H1 (cell line): ENCODE results near the gene CTNNA3. TPM values are rescaled to one million over a fixed set of nuclear protein-coding genes. Genes with fewer than 3 reads are reported as not detected.

Experiments used
- CTCF ChIA-PET: fragments of 300-600 bp; sonication (Branson Sonifier 250); formaldehyde crosslinking; loops from one replicate; lab custom pipeline; 2021; ENCODE audit not compliant: partially characterized antibody; lab: Charles Lee
- POLR2A ChIA-PET: fragments of 300-600 bp; sonication (Branson Sonifier 250); formaldehyde crosslinking; loops from one replicate; lab custom pipeline; 2021; ENCODE audit warnings: inconsistent platforms; ENCODE audit not compliant: partially characterized antibody; lab: Charles Lee
- DNase-seq, 2 experiments: peaks; one replicate each; pipeline versions ENCODE4 v3.0.0 to v3.0.0-alpha.2; 2010 to 2022; ENCODE audit warnings: low spot score in 2 of 2, low read depth in 1 of 2, mixed read lengths in 1 of 2
- FAIRE-seq: peaks from 2 replicates; lab custom pipeline; 2011; peaks lifted over from hg19 to GRCh38; lab: Jason Lieb, UNC
- H2AFZ ChIP-seq: 2 replicates; pipeline ENCODE4 v1.8.1; 2012; ENCODE audit warnings: low read length, inconsistent platforms
- H2AK5ac ChIP-seq: 2 replicates; pipeline ENCODE4 v1.6.1; 2013; ENCODE audit warnings: low read depth, low read length
- H2BK120ac ChIP-seq: replicated peaks from 2 replicates; pipeline ENCODE3; 2013; ENCODE audit warnings: low read depth, low read length, inconsistent platforms
- H2BK12ac ChIP-seq: 2 replicates; pipeline ENCODE4 v1.6.1; 2013; ENCODE audit warnings: low read depth, low read length
- H2BK15ac ChIP-seq: 2 replicates; pipeline ENCODE4 v1.6.1; 2013; ENCODE audit warnings: low read length
- H2BK20ac ChIP-seq: 2 replicates; pipeline ENCODE4 v1.6.1; 2013; ENCODE audit warnings: low read length
- H2BK5ac ChIP-seq: 2 replicates; pipeline ENCODE4 v1.6.1; 2013; ENCODE audit warnings: low read depth, low read length
- H3K14ac ChIP-seq: 2 replicates; pipeline ENCODE4 v1.6.1; 2013; ENCODE audit warnings: inconsistent platforms; ENCODE audit not compliant: insufficient read length
- H3K18ac ChIP-seq: 2 replicates; pipeline ENCODE4 v1.6.1; 2013; ENCODE audit warnings: low read length; ENCODE audit errors: extremely low read depth
- H3K23ac ChIP-seq: 2 replicates; pipeline ENCODE4 v1.6.1; 2013; ENCODE audit warnings: inconsistent platforms; ENCODE audit not compliant: insufficient read length
- H3K23me2 ChIP-seq: 2 replicates; pipeline ENCODE4 v1.6.1; 2013; ENCODE audit warnings: low read depth, low read length
- H3K27ac ChIP-seq: 2 replicates; pipeline ENCODE4 v1.6.1; 2011; ENCODE audit warnings: low read depth, low read length, inconsistent platforms
- H3K27me3 ChIP-seq, 4 experiments: replicated peaks in 1 of 4; 1 replicate in 1 of 4; 2 replicates in 3 of 4; pipeline versions ENCODE4 v1.6.1 to v1.8.1; 2011 to 2013; ENCODE audit warnings: low read length in 3 of 4, mild to moderate bottlenecking in 3 of 4, inconsistent platforms in 2 of 4, mixed read lengths in 2 of 4, moderate library complexity in 1 of 4; ENCODE audit not compliant: control insufficient read depth in 3 of 4, insufficient read depth in 3 of 4; ENCODE audit errors: extremely low read depth in 1 of 4
- H3K36me3 ChIP-seq, 4 experiments: 2 replicates each; pipeline versions ENCODE4 v1.6.1 to v1.8.1; 2011 to 2013; ENCODE audit warnings: mild to moderate bottlenecking in 4 of 4, low read length in 3 of 4, moderate library complexity in 2 of 4, control low read depth in 1 of 4, inconsistent platforms in 1 of 4; ENCODE audit not compliant: insufficient read depth in 4 of 4, control insufficient read depth in 2 of 4
- H3K4ac ChIP-seq: replicated peaks from 2 replicates; pipeline ENCODE3; 2013; ENCODE audit warnings: low read length, low read depth, mixed read lengths, inconsistent platforms; ENCODE audit not compliant: insufficient read length
- H3K4me1 ChIP-seq, 4 experiments: replicated peaks in 1 of 4; 1 replicate in 1 of 4; 2 replicates in 3 of 4; pipeline versions ENCODE4 v1.6.1 to v1.8.1; 2011 to 2013; ENCODE audit warnings: low read length in 3 of 4, inconsistent platforms in 2 of 4, mixed read lengths in 1 of 4; ENCODE audit not compliant: insufficient read depth in 4 of 4, control insufficient read depth in 3 of 4
- H3K4me2 ChIP-seq, 2 experiments: 2 replicates each; pipeline versions ENCODE4 v1.6.1 to v1.8.1; 2011 to 2013; ENCODE audit warnings: low read depth in 2 of 2, low read length in 2 of 2, control low read depth in 1 of 2, inconsistent platforms in 1 of 2, mild to moderate bottlenecking in 1 of 2; ENCODE audit not compliant: insufficient read depth in 1 of 2
- H3K4me3 ChIP-seq, 4 experiments: fragments of 200-600, 300-600 bp in 1 of 4; sonication (generic), shearing (Covaris generic), sonication (Bioruptor Twin) in 1 of 4; 2 replicates each; pipeline versions ENCODE4 v1.5.1 to v1.8.1; 2011 to 2016; ENCODE audit warnings: low read length in 4 of 4, low read depth in 3 of 4, control low read depth in 2 of 4, inconsistent platforms in 2 of 4, mild to moderate bottlenecking in 2 of 4, mixed read lengths in 1 of 4, moderate library complexity in 1 of 4; ENCODE audit not compliant: insufficient read depth in 2 of 4; ENCODE audit errors: extremely low read depth in 1 of 4
- H3K56ac ChIP-seq: replicated peaks from 2 replicates; pipeline ENCODE3; 2013; ENCODE audit warnings: low read depth, mild to moderate bottlenecking, mixed read lengths, low read length, inconsistent platforms; ENCODE audit not compliant: insufficient read length
- H3K79me1 ChIP-seq: 2 replicates; pipeline ENCODE4 v1.6.1; 2013; ENCODE audit warnings: low read depth, low read length, control low read depth
- H3K79me2 ChIP-seq, 2 experiments: 2 replicates each; pipeline versions ENCODE4 v1.6.1 to v1.8.1; 2012 to 2013; ENCODE audit warnings: low read length in 2 of 2, mild to moderate bottlenecking in 2 of 2, inconsistent platforms in 1 of 2; ENCODE audit not compliant: insufficient read depth in 2 of 2, control insufficient read depth in 1 of 2
- H3K9ac ChIP-seq, 4 experiments: replicated peaks in 1 of 4; 1 replicate in 1 of 4; 2 replicates in 3 of 4; pipeline versions ENCODE4 v1.6.1 to v1.8.1; 2011 to 2013; ENCODE audit warnings: low read depth in 3 of 4, low read length in 3 of 4, control low read depth in 2 of 4, mild to moderate bottlenecking in 2 of 4, moderate library complexity in 2 of 4, inconsistent platforms in 1 of 4; ENCODE audit errors: extremely low read depth in 1 of 4
- H3K9me3 ChIP-seq, 2 experiments: 2 replicates each; pipeline versions ENCODE4 v1.6.1 to v1.8.1; 2012 to 2013; ENCODE audit warnings: mild to moderate bottlenecking in 2 of 2, moderate library complexity in 2 of 2, control low read depth in 1 of 2, inconsistent platforms in 1 of 2, low read depth in 1 of 2, low read length in 1 of 2, mixed read lengths in 1 of 2; ENCODE audit not compliant: insufficient read depth in 2 of 2
- H4K20me1 ChIP-seq, 2 experiments: replicated peaks in 1 of 2; 2 replicates each; pipeline versions ENCODE3 to v1.8.1; 2011 to 2013; ENCODE audit warnings: inconsistent platforms in 2 of 2, low read length in 2 of 2, mild to moderate bottlenecking in 1 of 2; ENCODE audit not compliant: insufficient read depth in 2 of 2, control insufficient read depth in 1 of 2
- H4K5ac ChIP-seq: 2 replicates; pipeline ENCODE4 v1.6.1; 2013; ENCODE audit warnings: low read length, low read depth, mixed read lengths, inconsistent platforms; ENCODE audit not compliant: insufficient read length
- H4K8ac ChIP-seq: 2 replicates; pipeline ENCODE4 v1.8.0; 2013; ENCODE audit warnings: mild to moderate bottlenecking, moderate library complexity, low read length, inconsistent platforms; ENCODE audit not compliant: insufficient read depth; ENCODE audit errors: extremely low read depth
- H4K91ac ChIP-seq: replicated peaks from 2 replicates; pipeline ENCODE3; 2013; ENCODE audit warnings: low read length, mixed read lengths, inconsistent platforms; ENCODE audit not compliant: insufficient read length
- EGR1 ChIP-seq: IDR thresholded peaks from 2 replicates; pipeline ENCODE4 v1.6.1; 2011; ENCODE audit warnings: low read depth, low read length, borderline replicate concordance
- KDM5A ChIP-seq: fragments of 200-600 bp; IDR thresholded peaks from 2 replicates; pipeline ENCODE4 v1.7.1; 2012; ENCODE audit warnings: mild to moderate bottlenecking, low read length, inconsistent platforms, mixed read lengths
- YY1 ChIP-seq: IDR thresholded peaks from 2 replicates; pipeline ENCODE4 v1.6.1; 2011; ENCODE audit warnings: low read depth, mild to moderate bottlenecking, low read length
- WGBS, 2 experiments: shearing (Covaris generic) in 1 of 2; methylation state at CpG; one replicate each; pipeline versions ENCODE4 v1.1.6 to v1.1.7; 2013 to 2015; ENCODE audit warnings: low lambda C conversion rate in 2 of 2, mixed read lengths in 2 of 2, inconsistent platforms in 1 of 2, low coverage in 1 of 2, missing lambda C conversion rate in 1 of 2; ENCODE audit not compliant: insufficient replicate concordance in 2 of 2, insufficient coverage in 1 of 2, insufficient read length in 1 of 2; ENCODE audit errors: extremely low coverage in 1 of 2, missing lambda C conversion rate in 1 of 2; 5-methylcytosine and 5-hydroxymethylcytosine counted together
- polyA plus RNA-seq, 7 experiments: library from polyadenylated mRNA; depleted of rRNA in 3 of 7; stranded (reverse) in 5 of 7; unstranded in 2 of 7; fragments of >200 nt in 5 of 7; fragments of 200-250 nt in 2 of 7; gene quantifications; 1 replicate in 5 of 7; 2 replicates in 1 of 7; 4 replicates in 1 of 7; pipeline versions ENCODE4 v1.2.1 to v1.2.3, GENCODE V29; 2011 to 2013; ENCODE audit warnings: missing spikeins in 2 of 7, mixed read lengths in 2 of 7
- total RNA-seq: library from RNA; stranded (reverse); fragmentation: NEBNext Ultra II Directional; extraction: Animal tissue kit (Norgen Biotek cat#: 25700); gene quantifications from 2 replicates; pipeline ENCODE4 v1.2.1, GENCODE V29; 2021

The CTNNA3 gene
- total and polyA plus RNA-seq, 2 of the 8 experiments (the other 6 are each of a cell fraction or from before 2014, with no cell fraction given): 1.3 to 1.5 TPM

- CTCF ChIA-PET: interaction anchor here (0.6 to 1.2 kb wide), 2 partner anchors 12 to 122 kb away, joined by 3 read pairs; no protein-coding TSS in a partner anchor
- 100% methylated on average over 1 of the region's 1 CpG; no CpG with 5 or more reads in 1 of the 2 experiments for WGBS, 2 experiments
- Histone ChIP-seq H3K79me2 (no peaks in the 10 kb centered on the region), H3K18ac (no peak overlapping the region), H2BK15ac (no peak overlapping the region), H3K56ac (no peak overlapping the region), H4K8ac (no peak overlapping the region), H3K27me3 (no peaks in the 10 kb centered on the region), H2AFZ (no peak overlapping the region), H3K4ac (no peak overlapping the region), H2BK20ac (no peak overlapping the region), H2BK5ac (no peak overlapping the region), H3K36me3 (no peaks in the 10 kb centered on the region), H3K4me1 (no peaks in the 10 kb centered on the region), H3K14ac (no peak overlapping the region), H4K5ac (no peak overlapping the region), H3K9ac (no peak overlapping the region), H3K4me2 (no peak overlapping the region), H2BK12ac (no peak overlapping the region), H2AK5ac (no peak overlapping the region), H4K91ac (no peak overlapping the region), H3K9me3 (no peaks in the 10 kb centered on the region), H4K20me1 (no peaks in the 10 kb centered on the region), H3K79me1 (no peaks in the 10 kb centered on the region), H3K23me2 (no peaks in the 10 kb centered on the region), H3K4me3 (no peak overlapping the region), H3K23ac (no peak overlapping the region), H3K27ac (no peak overlapping the region), H2BK120ac (no peak overlapping the region)
- TF ChIP-seq EGR1 (no peak), KDM5A (no peak), YY1 (no peak)
- DNase-seq: no peak
- FAIRE-seq: no peak
- POLR2A ChIA-PET: no interaction called here
Observed at GRCh38 chr10:66990143-66990830, 705.7 kb downstream of the CTNNA3 start.
